Panc1 (cell line): ENCODE measurements around the gene SSPN. TPM values are rescaled to one million over a fixed set of nuclear protein-coding genes. Genes with fewer than 3 reads are reported as not detected.

ENCODE experiments used
- ATAC-seq: fragments of 200-7000 bp; cut with Tn5 transposase; 2 replicates; pipeline ENCODE4 v1.9.1; 2020; ENCODE audit warnings: mild to moderate bottlenecking, moderate library complexity
- BruUV-seq: library from RNA; stranded (reverse); fragments of 400-500 nt; replicated peaks from 2 replicates; lab custom pipeline; 2021; lab: Mats Ljungman, UMichigan
- CTCF ChIA-PET: fragments of 300-600 bp; sonication (Branson Sonifier 250); formaldehyde crosslinking; loops from one replicate; lab custom pipeline; 2022; ENCODE audit warnings: antibody characterized with exemption; lab: Charles Lee
- POLR2A ChIA-PET: fragments of 300-600 bp; sonication (Branson Sonifier 250); formaldehyde crosslinking; loops from one replicate; lab custom pipeline; 2022; ENCODE audit warnings: antibody characterized with exemption; lab: Charles Lee
- DNase-seq: peaks from one replicate; pipeline ENCODE4 v3.0.0-alpha.2; 2010; ENCODE audit warnings: low read depth, low spot score
- H3K27ac ChIP-seq: 2 replicates; pipeline ENCODE4 v1.5.1; 2011; ENCODE audit warnings: mild to moderate bottlenecking, low read length, inconsistent platforms
- H3K27me3 ChIP-seq: fragments of 200-500 bp; sonication (Bioruptor generic); 2 replicates; pipeline ENCODE4 v1.6.0; 2014; ENCODE audit warnings: low read length, inconsistent platforms; ENCODE audit not compliant: control insufficient read depth, insufficient read depth
- H3K36me3 ChIP-seq: fragments of 200-500 bp; sonication (Bioruptor generic); 2 replicates; pipeline ENCODE4 v1.5.1; 2014; ENCODE audit warnings: inconsistent platforms, mild to moderate bottlenecking, low read length, moderate library complexity; ENCODE audit not compliant: control insufficient read depth, insufficient read depth
- H3K4me1 ChIP-seq: 2 replicates; pipeline ENCODE4 v1.5.1; 2011; ENCODE audit warnings: inconsistent platforms, mild to moderate bottlenecking, low read length, moderate library complexity; ENCODE audit not compliant: control insufficient read depth, insufficient read depth
- H3K4me3 ChIP-seq, 2 experiments: 2 replicates each; pipeline ENCODE4 v1.5.1; 2011 to 2012; ENCODE audit warnings: low read depth in 2 of 2, low read length in 2 of 2, mild to moderate bottlenecking in 2 of 2, inconsistent platforms in 1 of 2, moderate library complexity in 1 of 2
- H3K9me3 ChIP-seq: fragments of 200-500 bp; sonication (Bioruptor generic); 2 replicates; pipeline ENCODE4 v1.5.1; 2014; ENCODE audit warnings: low read depth, mild to moderate bottlenecking, inconsistent platforms, low read length, moderate library complexity; ENCODE audit not compliant: control insufficient read depth, insufficient read depth
- CTCF ChIP-seq: fragments of 450-650 bp; IDR thresholded peaks from 2 replicates; pipeline ENCODE4 v1.5.1; 2017; ENCODE audit warnings: mild to moderate bottlenecking
- POLR2AphosphoS5 ChIP-seq: IDR thresholded peaks from 2 replicates; pipeline ENCODE4 v1.6.1; 2012; ENCODE audit warnings: mild to moderate bottlenecking, low read depth, low read length, moderate library complexity
- SIN3A ChIP-seq: IDR thresholded peaks from 2 replicates; pipeline ENCODE4 v1.6.1; 2012; ENCODE audit warnings: low read depth, mild to moderate bottlenecking, low read length, moderate library complexity, borderline replicate concordance; ENCODE audit not compliant: insufficient read depth
- TCF7L2 ChIP-seq: IDR thresholded peaks from 2 replicates; pipeline ENCODE4 v1.6.1; 2011; ENCODE audit warnings: mild to moderate bottlenecking, low read depth, low read length, inconsistent platforms
- in situ Hi-C: cut with HindIII; loops from 2 replicates; pipeline ENCODE4 v1.10.0; 2016; ENCODE audit warnings: low sequenced_read_pairs, low pct_unique_long_range_greater_than_20kb
- intact Hi-C: fragments of 100-400 bp; cut with micrococcal nuclease; formaldehyde crosslinking; loops from one replicate; pipeline ENCODE4 v1.10.0; 2022; ENCODE audit not compliant: unreplicated experiment
- total RNA-seq: library from RNA; stranded (reverse); gene quantifications from one replicate; pipeline ENCODE4 v1.2.1, GENCODE V29; 2021; ENCODE audit not compliant: unreplicated experiment
- TF ChIP-seq, protein P1 (sequence below), 2 experiments: IDR thresholded peaks; 2 replicates each; pipeline ENCODE4 v1.6.1; 2011 to 2012; ENCODE audit warnings: low read depth in 2 of 2, control low read depth in 1 of 2, low read length in 1 of 2, mild to moderate bottlenecking in 1 of 2, moderate library complexity in 1 of 2; ENCODE audit not compliant: insufficient read depth in 1 of 2

SSPN gene
- total RNA-seq, 1 experiment from 2014 or later, result 23.4 TPM

DNA sequence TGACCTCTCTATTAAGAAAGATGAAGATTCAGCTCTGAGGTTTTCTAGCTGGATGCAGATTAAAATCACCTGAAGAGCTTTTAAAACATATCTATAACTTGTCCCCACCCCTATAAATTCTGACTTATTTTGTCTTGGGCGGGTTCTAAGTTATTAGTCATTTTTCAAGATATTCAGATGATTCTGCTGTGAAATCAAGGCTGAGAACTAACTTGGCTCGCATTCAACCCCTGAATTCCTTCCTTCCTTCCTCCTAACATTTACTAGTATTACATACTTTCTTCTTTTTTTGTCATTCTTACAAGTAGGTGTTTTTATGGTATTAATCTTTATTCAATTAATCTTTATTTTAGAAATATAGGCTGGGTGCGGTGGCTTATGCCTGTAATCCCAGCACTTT is 55.4 kb downstream of the SSPN start:
- in situ Hi-C loops, result no loop called here

GRCh38 chr12:26251600-26251999 is 56.2 kb downstream of the SSPN start:
- ATAC-seq (no peak), DNase-seq (no peak)
- CTCF ChIA-PET, result interaction anchor here (0.6 kb wide), 1 partner anchor 18 kb away, joined by 4 read pairs; no protein-coding TSS in a partner anchor
- intact Hi-C loops, result no loop called here
- no peaks in the 10 kb centered on the region for H3K4me1 ChIP-seq
- no peaks in the 10 kb centered on the region for H3K36me3 ChIP-seq
- TF ChIP-seq POLR2AphosphoS5 (no peak), CTCF (no peak), SIN3A (no peak), TCF7L2 (no peak)
- TF ChIP-seq, protein P1, sequence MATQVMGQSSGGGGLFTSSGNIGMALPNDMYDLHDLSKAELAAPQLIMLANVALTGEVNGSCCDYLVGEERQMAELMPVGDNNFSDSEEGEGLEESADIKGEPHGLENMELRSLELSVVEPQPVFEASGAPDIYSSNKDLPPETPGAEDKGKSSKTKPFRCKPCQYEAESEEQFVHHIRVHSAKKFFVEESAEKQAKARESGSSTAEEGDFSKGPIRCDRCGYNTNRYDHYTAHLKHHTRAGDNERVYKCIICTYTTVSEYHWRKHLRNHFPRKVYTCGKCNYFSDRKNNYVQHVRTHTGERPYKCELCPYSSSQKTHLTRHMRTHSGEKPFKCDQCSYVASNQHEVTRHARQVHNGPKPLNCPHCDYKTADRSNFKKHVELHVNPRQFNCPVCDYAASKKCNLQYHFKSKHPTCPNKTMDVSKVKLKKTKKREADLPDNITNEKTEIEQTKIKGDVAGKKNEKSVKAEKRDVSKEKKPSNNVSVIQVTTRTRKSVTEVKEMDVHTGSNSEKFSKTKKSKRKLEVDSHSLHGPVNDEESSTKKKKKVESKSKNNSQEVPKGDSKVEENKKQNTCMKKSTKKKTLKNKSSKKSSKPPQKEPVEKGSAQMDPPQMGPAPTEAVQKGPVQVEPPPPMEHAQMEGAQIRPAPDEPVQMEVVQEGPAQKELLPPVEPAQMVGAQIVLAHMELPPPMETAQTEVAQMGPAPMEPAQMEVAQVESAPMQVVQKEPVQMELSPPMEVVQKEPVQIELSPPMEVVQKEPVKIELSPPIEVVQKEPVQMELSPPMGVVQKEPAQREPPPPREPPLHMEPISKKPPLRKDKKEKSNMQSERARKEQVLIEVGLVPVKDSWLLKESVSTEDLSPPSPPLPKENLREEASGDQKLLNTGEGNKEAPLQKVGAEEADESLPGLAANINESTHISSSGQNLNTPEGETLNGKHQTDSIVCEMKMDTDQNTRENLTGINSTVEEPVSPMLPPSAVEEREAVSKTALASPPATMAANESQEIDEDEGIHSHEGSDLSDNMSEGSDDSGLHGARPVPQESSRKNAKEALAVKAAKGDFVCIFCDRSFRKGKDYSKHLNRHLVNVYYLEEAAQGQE (IDR thresholded peaks at IDR 0.05; ENCODE audit: insufficient read depth in 1 of 2, low read depth in 2 of 2, low read length in 1 of 2), result no peak
- H3K27me3 ChIP-seq, result no peaks in the 10 kb centered on the region
- H3K4me3 ChIP-seq, result no peak overlapping the region
- POLR2A ChIA-PET, result interaction anchor here (0.6 kb wide), 1 partner anchor 69 kb away, joined by 3 read pairs; no protein-coding TSS in a partner anchor
- in situ Hi-C loops, result no loop called here
- no TSS peak for BruUV-seq
- peaks cover 16% of the 10 kb centered on the region; the same call in 1 of the 2 replicates for H3K9me3 ChIP-seq
- 0 out of 2 replicates have a peak overlapping the region, but pooled peaks have one; percentile 5 for H3K27ac ChIP-seq

More for the DNA sequence above, 55.4 kb downstream of the SSPN start:
- intact Hi-C loops, result no loop called here
- ChIA-PET POLR2A (interaction anchor here (0.6 kb wide), 1 partner anchor 132 kb away, joined by 3 read pairs; no protein-coding TSS in a partner anchor), CTCF (interaction anchor here (0.7 kb wide), 1 partner anchor 92 kb away, joined by 3 read pairs; no protein-coding TSS in a partner anchor)
- Histone ChIP-seq H3K27ac (no peak overlapping the region), H3K9me3 (peaks cover 16% of the 10 kb centered on the region; the same call in 1 of the 2 replicates), H3K27me3 (no peaks in the 10 kb centered on the region), H3K4me1 (no peaks in the 10 kb centered on the region), H3K36me3 (no peaks in the 10 kb centered on the region), H3K4me3 (no peak overlapping the region)
- BruUV-seq, result no TSS peak
- ATAC-seq (no peak), DNase-seq (no peak)
- TF ChIP-seq CTCF (no peak), POLR2AphosphoS5 (no peak), SIN3A (no peak), TCF7L2 (no peak)
- TF ChIP-seq, protein P1 (IDR thresholded peaks at IDR 0.05; ENCODE audit: insufficient read depth in 1 of 2, low read depth in 2 of 2, low read length in 1 of 2), result no peak
